B cell (primary cell): Measurements from ENCODE around the gene FBXL16. TPM values are rescaled to one million over a fixed set of nuclear protein-coding genes. Genes with fewer than 3 reads are reported as not detected.

Source experiments
- ATAC-seq: fragments of 200-7000 bp; cut with Tn5 transposase; one replicate; pipeline ENCODE4 v1.10.0; 2021; ENCODE audit warnings: low read depth, mild to moderate bottlenecking, moderate number of reproducible peaks, moderate library complexity
- CTCF ChIA-PET: fragments of 350-600 bp; sonication (Branson Sonifier 250); formaldehyde crosslinking; loops from one replicate; lab custom pipeline; 2021; ENCODE audit warnings: antibody characterized with exemption, inconsistent platforms; lab: Charles Lee
- POLR2A ChIA-PET: fragments of 350-600 bp; sonication (Branson Sonifier 250); formaldehyde crosslinking; loops from one replicate; lab custom pipeline; 2021; ENCODE audit warnings: antibody characterized with exemption; lab: Charles Lee
- DNase-seq: peaks from one replicate; pipeline ENCODE4 v3.0.0; 2013
- H2AFZ ChIP-seq: 2 replicates; pipeline ENCODE4 v1.6.1; 2012; ENCODE audit warnings: mild to moderate bottlenecking, low read depth, low read length; ENCODE audit not compliant: insufficient read depth, poor library complexity, severe bottlenecking
- H3K27ac ChIP-seq, 2 donors: 1 replicate in 1 of 2; 2 replicates in 1 of 2; pipeline ENCODE4 v1.5.1; 2012 to 2013; ENCODE audit warnings: low read length in 2 of 2, mild to moderate bottlenecking in 2 of 2, moderate library complexity in 1 of 2
- H3K27me3 ChIP-seq, 4 experiments: fragments of 200-600 bp in 1 of 4; sonication (generic) in 1 of 4; replicated peaks in 1 of 4; 1 replicate in 2 of 4; 2 replicates in 2 of 4; pipeline versions ENCODE4 v1.6.1 to v1.7.0; 2013 to 2016; ENCODE audit warnings: low read length in 3 of 4, mild to moderate bottlenecking in 2 of 4, mixed read lengths in 1 of 4, moderate library complexity in 1 of 4; ENCODE audit not compliant: insufficient read depth in 4 of 4, control insufficient read depth in 3 of 4; ENCODE audit errors: control extremely low read depth in 1 of 4
- H3K36me3 ChIP-seq, 2 experiments: replicated peaks in 1 of 2; 1 replicate in 1 of 2; 2 replicates in 1 of 2; pipeline versions ENCODE4 v1.6.1 to v1.7.1; 2013; ENCODE audit warnings: low read length in 1 of 2; ENCODE audit not compliant: insufficient read depth in 2 of 2, control insufficient read depth in 1 of 2; ENCODE audit errors: control extremely low read depth in 1 of 2, extremely low read depth in 1 of 2
- H3K4me1 ChIP-seq, 2 donors: fragments of 200-600 bp in 1 of 2; sonication (generic) in 1 of 2; 1 replicate in 1 of 2; 2 replicates in 1 of 2; pipeline versions ENCODE4 v1.5.1 to v1.6.1; 2013 to 2017; ENCODE audit warnings: low read length in 2 of 2; ENCODE audit not compliant: control insufficient read depth in 2 of 2, insufficient read depth in 2 of 2
- H3K4me2 ChIP-seq: replicated peaks from 2 replicates; pipeline ENCODE3; 2012; ENCODE audit warnings: mild to moderate bottlenecking, low read depth, low read length; ENCODE audit not compliant: poor library complexity, severe bottlenecking
- H3K4me3 ChIP-seq, 5 experiments: fragments of 200-600 bp in 1 of 5; sonication (generic) in 1 of 5; 1 replicate in 3 of 5; 2 replicates in 2 of 5; pipeline versions ENCODE4 v1.5.1 to v1.7.0; 2011 to 2016; ENCODE audit warnings: low read length in 4 of 5, mild to moderate bottlenecking in 4 of 5, low read depth in 2 of 5, control low read depth in 1 of 5, moderate library complexity in 1 of 5; ENCODE audit not compliant: insufficient read depth in 1 of 5; ENCODE audit errors: control extremely low read depth in 1 of 5, extremely low read depth in 1 of 5
- H3K79me2 ChIP-seq: fragments of 200-600 bp; sonication (generic); one replicate; pipeline ENCODE4 v1.6.0; 2016; ENCODE audit warnings: low read length; ENCODE audit not compliant: control insufficient read depth, insufficient read depth
- H3K9ac ChIP-seq: fragments of 200-600 bp; sonication (generic); 2 replicates; pipeline ENCODE4 v1.6.1; 2017; ENCODE audit warnings: mild to moderate bottlenecking, low read length, moderate library complexity
- H3K9me3 ChIP-seq, 3 donors: one replicate each; pipeline versions ENCODE4 v1.6.1 to v1.7.1; 2013; ENCODE audit warnings: low read length in 2 of 3; ENCODE audit not compliant: control insufficient read depth in 2 of 3, insufficient read depth in 1 of 3; ENCODE audit errors: control extremely low read depth in 1 of 3
- H4K20me1 ChIP-seq: 2 replicates; pipeline ENCODE4 v1.6.0; 2012; ENCODE audit warnings: mild to moderate bottlenecking, low read length; ENCODE audit not compliant: insufficient read depth, control insufficient read depth, poor library complexity, severe bottlenecking
- H3K27ac Mint-ChIP-seq: one replicate; pipeline ENCODE4 v1.8.0; 2021; ENCODE audit warnings: mixed read lengths
- H3K27me3 Mint-ChIP-seq: one replicate; pipeline ENCODE4 v1.8.0; 2021; ENCODE audit warnings: mixed read lengths
- H3K4me1 Mint-ChIP-seq: one replicate; pipeline ENCODE4 v1.8.0; 2021; ENCODE audit warnings: mixed read lengths
- H3K4me3 Mint-ChIP-seq: one replicate; pipeline ENCODE4 v1.8.0; 2021; ENCODE audit warnings: mixed read lengths
- H3K9me3 Mint-ChIP-seq: one replicate; pipeline ENCODE4 v1.8.0; 2022; ENCODE audit warnings: mixed read lengths; ENCODE audit not compliant: insufficient read depth
- EZH2 ChIP-seq: IDR thresholded peaks from 2 replicates; pipeline ENCODE4 v1.6.1; 2012; ENCODE audit warnings: borderline replicate concordance, low read depth, mild to moderate bottlenecking, moderate library complexity, low read length; ENCODE audit not compliant: insufficient read depth, poor library complexity, severe bottlenecking
- WGBS: methylation state at CpG from one replicate; pipeline ENCODE4 v1.1.5; 2013; ENCODE audit warnings: missing lambda C conversion rate; ENCODE audit not compliant: insufficient coverage; 5-methylcytosine and 5-hydroxymethylcytosine counted together
- intact Hi-C: fragments of 100-400 bp; cut with micrococcal nuclease; formaldehyde crosslinking; loops from one replicate; pipeline ENCODE4 v1.10.0; 2022
- polyA plus RNA-seq: library from polyadenylated mRNA; depleted of rRNA; stranded (reverse); fragments of >200 nt; gene quantifications from 2 replicates; pipeline ENCODE4 v1.2.3, GENCODE V29; 2012
- total RNA-seq, 2 donors: library from RNA; stranded (reverse); fragments of 120-200 nt in 1 of 2; gene quantifications; 1 replicate in 1 of 2; 2 replicates in 1 of 2; pipeline versions ENCODE4 v1.2.3 to v1.2.4, GENCODE V29; 2013 to 2022
- TF ChIP-seq, protein P1 (sequence below): fragments of 200-600 bp; IDR thresholded peaks from one replicate; pipeline ENCODE4 v1.8.0; 2022; ENCODE audit warnings: antibody characterized with exemption, mild to moderate bottlenecking

FBXL16 gene
- total and polyA plus RNA-seq, 2 donors (not counting 1 experiment from before 2014, with no cell fraction given), result 2.2 to 5.8 TPM

DNA sequence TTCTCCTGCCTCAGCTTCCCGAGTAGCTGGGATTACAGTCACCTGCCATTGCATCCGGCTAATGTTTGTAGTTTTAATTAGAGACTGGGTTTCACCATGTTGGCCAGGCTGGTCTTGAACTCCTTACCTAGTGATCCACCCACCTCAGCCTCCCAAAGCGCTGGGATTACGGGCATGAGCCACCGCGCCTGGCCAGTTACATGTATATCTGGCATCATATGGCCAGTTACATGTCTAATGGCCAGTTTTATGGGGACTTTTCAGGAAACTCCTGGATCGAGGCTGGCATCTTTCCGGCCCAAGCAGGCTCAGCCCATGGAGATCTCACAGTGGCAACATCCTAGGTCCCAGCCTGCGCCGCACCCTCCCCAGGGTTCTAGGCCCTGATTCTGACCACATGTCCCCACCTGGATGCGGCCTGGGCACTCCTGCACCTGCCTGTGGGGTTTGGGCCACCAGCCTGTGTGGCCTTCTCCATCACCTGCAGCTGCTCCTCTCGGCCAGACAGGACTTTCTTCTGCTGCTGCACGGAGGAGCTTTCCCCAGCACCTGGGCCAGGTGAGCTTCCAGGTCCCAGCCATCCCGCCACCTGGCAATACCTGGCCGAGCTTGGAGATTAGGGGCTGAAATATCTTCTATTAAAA is 36.5 kb upstream of the FBXL16 start:
- intact Hi-C loops, result loop anchor here (1.0 to 2.0 kb wide), 4 partner anchors 14 to 57 kb away; partner anchors contain the start of genes CHTF18, JMJD8 and RPUSD1
- peaks cover 9% of the 10 kb centered on the region for H4K20me1 ChIP-seq
- DNase-seq, result no peak
- peak overlapping the region; percentile 41 for H3K4me3 Mint-ChIP-seq
- H3K9me3 ChIP-seq, result no peaks in the 10 kb centered on the region
- WGBS, result 97% methylated on average over 13 of the region's 15 CpGs
- peak overlapping the region; percentile 78 for H3K27ac Mint-ChIP-seq
- ATAC-seq, result no peak
- no peak overlapping the region for H3K4me2 ChIP-seq
- H3K9ac ChIP-seq, result no peak overlapping the region
- H3K4me3 ChIP-seq, result no peak overlapping the region
- no peak overlapping the region for H3K27ac ChIP-seq
- peaks cover 18% of the 10 kb centered on the region for H3K4me1 Mint-ChIP-seq
- H3K9me3 Mint-ChIP-seq, result no peaks in the 10 kb centered on the region
- H3K79me2 ChIP-seq, result peaks cover 16% of the 10 kb centered on the region
- TF ChIP-seq, protein P1, sequence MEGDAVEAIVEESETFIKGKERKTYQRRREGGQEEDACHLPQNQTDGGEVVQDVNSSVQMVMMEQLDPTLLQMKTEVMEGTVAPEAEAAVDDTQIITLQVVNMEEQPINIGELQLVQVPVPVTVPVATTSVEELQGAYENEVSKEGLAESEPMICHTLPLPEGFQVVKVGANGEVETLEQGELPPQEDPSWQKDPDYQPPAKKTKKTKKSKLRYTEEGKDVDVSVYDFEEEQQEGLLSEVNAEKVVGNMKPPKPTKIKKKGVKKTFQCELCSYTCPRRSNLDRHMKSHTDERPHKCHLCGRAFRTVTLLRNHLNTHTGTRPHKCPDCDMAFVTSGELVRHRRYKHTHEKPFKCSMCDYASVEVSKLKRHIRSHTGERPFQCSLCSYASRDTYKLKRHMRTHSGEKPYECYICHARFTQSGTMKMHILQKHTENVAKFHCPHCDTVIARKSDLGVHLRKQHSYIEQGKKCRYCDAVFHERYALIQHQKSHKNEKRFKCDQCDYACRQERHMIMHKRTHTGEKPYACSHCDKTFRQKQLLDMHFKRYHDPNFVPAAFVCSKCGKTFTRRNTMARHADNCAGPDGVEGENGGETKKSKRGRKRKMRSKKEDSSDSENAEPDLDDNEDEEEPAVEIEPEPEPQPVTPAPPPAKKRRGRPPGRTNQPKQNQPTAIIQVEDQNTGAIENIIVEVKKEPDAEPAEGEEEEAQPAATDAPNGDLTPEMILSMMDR, result no peak
- no peak for TF ChIP-seq EZH2
- no peaks in the 10 kb centered on the region for H3K27me3 Mint-ChIP-seq
- peaks cover 20 to 34% of the 10 kb centered on the region in 2 donors for H3K4me1 ChIP-seq
- H2AFZ ChIP-seq, result no peak overlapping the region
- ChIA-PET POLR2A (interaction anchor here (1.1 to 2.0 kb wide), 2 partner anchors 9 to 14 kb away, joined by 3 to 11 read pairs; no protein-coding TSS in a partner anchor), CTCF (interaction anchor here (0.6 to 5.9 kb wide), 5 partner anchors 12 to 45 kb away, joined by 3 to 31 read pairs (median 9); partner anchors contain the start of genes ANTKMT and METRN)
- H3K27me3 ChIP-seq, result no peaks in the 10 kb centered on the region
- peaks cover 0 to under 1% of the 10 kb centered on the region in 2 experiments for H3K36me3 ChIP-seq
